Tibial nerve (tissue), 3 donors: ENCODE results near the gene SUPT3H.
"Not testable (repeated sequence)": the region's sequence is repeated elsewhere in the genome, so short reads cannot be mapped to it uniquely, and the experiment has no call there.

Experiments
- CTCF ChIP-seq, 5 experiments: fragments of 200-600 bp in 3 of 5; fragments of 450-650 bp in 2 of 5; sonication (generic) in 3 of 5; IDR thresholded peaks; one replicate each; pipeline ENCODE4 v1.5.1; 2016 to 2019; ENCODE audit warnings: antibody characterized with exemption in 5 of 5, mild to moderate bottlenecking in 3 of 5, moderate library complexity in 2 of 5
- POLR2A ChIP-seq, 2 donors: fragments of 450-650 bp; IDR thresholded peaks; one replicate each; pipeline ENCODE4 v1.6.1; 2017; ENCODE audit warnings: antibody characterized with exemption in 2 of 2, mild to moderate bottlenecking in 2 of 2, moderate library complexity in 2 of 2

GRCh38 chr6:45294065-45294701 is 83.6 kb downstream of the SUPT3H start:
- TF ChIP-seq CTCF, POLR2A (IDR thresholded peaks at IDR 0.05): not testable (repeated sequence)
